AG04450 (cell line): ENCODE data around the gene ZP4. TPM values are rescaled to one million over a fixed set of nuclear protein-coding genes. Genes with fewer than 3 reads are reported as not detected.

Source experiments
- CTCF ChIA-PET: fragments of 300-600, 350-600 bp; formaldehyde crosslinking; extraction: SDS; loops from one replicate; lab custom pipeline; 2022; ENCODE audit warnings: antibody characterized with exemption, inconsistent platforms; lab: Charles Lee
- POLR2A ChIA-PET: fragments of 350-600 bp; formaldehyde crosslinking; extraction: SDS; loops from one replicate; lab custom pipeline; 2021; ENCODE audit warnings: antibody characterized with exemption, inconsistent platforms; lab: Yijun Ruan, JAX
- DNase-seq: peaks from one replicate; pipeline ENCODE4 v3.0.0-alpha.2; 2011; ENCODE audit warnings: low read depth, low spot score
- H3K27ac ChIP-seq: one replicate; pipeline ENCODE4 v1.5.1; 2012; ENCODE audit warnings: low read depth, low read length, control low read depth
- H3K27me3 ChIP-seq: one replicate; pipeline ENCODE4 v1.6.0; 2012; ENCODE audit warnings: low read length; ENCODE audit not compliant: control insufficient read depth, insufficient read depth
- H3K4me3 ChIP-seq: 2 replicates; pipeline ENCODE4 v1.5.1; 2011; ENCODE audit warnings: mild to moderate bottlenecking, low read depth, low read length, control low read depth
- H3K9me3 ChIP-seq: 2 replicates; pipeline ENCODE4 v1.5.1; 2012; ENCODE audit warnings: low read length; ENCODE audit not compliant: control insufficient read depth, insufficient read depth
- polyA plus RNA-seq: library from polyadenylated mRNA; depleted of rRNA; stranded (reverse); fragments of >200 nt; gene quantifications from 2 replicates; pipeline ENCODE4 v1.2.3, GENCODE V29; 2011
- TF ChIP-seq, protein P1 (sequence below): IDR thresholded peaks from 2 replicates; pipeline ENCODE4 v1.5.1; 2011; ENCODE audit warnings: low read depth, low read length, control low read depth, inconsistent platforms

ZP4 gene
- polyA plus RNA-seq, 1 experiment: not detected

DNA sequence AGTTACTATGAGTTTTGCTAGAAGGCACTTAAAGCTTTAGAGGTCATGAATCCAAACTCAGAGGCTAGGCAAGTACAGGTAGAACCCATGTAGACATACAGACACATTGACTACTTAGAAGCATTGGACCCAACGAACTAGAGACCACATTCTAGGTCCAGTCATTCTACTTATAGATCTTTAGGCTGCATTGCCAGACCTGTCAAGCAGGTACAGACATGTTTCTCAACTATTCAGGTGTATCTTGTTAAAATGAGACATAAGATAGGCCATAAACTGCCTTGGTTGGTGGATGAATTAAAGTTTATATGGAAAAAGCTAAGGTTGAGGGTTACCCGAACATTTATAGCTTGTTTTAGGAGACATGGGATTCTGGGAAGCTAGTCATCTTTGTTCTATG lies 6.5 kb downstream of the ZP4 start:
- POLR2A ChIA-PET: no interaction called here
- TF ChIP-seq, protein P1, sequence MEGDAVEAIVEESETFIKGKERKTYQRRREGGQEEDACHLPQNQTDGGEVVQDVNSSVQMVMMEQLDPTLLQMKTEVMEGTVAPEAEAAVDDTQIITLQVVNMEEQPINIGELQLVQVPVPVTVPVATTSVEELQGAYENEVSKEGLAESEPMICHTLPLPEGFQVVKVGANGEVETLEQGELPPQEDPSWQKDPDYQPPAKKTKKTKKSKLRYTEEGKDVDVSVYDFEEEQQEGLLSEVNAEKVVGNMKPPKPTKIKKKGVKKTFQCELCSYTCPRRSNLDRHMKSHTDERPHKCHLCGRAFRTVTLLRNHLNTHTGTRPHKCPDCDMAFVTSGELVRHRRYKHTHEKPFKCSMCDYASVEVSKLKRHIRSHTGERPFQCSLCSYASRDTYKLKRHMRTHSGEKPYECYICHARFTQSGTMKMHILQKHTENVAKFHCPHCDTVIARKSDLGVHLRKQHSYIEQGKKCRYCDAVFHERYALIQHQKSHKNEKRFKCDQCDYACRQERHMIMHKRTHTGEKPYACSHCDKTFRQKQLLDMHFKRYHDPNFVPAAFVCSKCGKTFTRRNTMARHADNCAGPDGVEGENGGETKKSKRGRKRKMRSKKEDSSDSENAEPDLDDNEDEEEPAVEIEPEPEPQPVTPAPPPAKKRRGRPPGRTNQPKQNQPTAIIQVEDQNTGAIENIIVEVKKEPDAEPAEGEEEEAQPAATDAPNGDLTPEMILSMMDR: no peak
- CTCF ChIA-PET: no interaction called here
- H3K4me3 ChIP-seq: no peak overlapping the region
- H3K27ac ChIP-seq: no peak overlapping the region
- DNase-seq: no peak
- no peaks in the 10 kb centered on the region for H3K27me3 ChIP-seq
- peaks cover 12% of the 10 kb centered on the region; the same call in 1 of the 2 replicates for H3K9me3 ChIP-seq

DNA sequence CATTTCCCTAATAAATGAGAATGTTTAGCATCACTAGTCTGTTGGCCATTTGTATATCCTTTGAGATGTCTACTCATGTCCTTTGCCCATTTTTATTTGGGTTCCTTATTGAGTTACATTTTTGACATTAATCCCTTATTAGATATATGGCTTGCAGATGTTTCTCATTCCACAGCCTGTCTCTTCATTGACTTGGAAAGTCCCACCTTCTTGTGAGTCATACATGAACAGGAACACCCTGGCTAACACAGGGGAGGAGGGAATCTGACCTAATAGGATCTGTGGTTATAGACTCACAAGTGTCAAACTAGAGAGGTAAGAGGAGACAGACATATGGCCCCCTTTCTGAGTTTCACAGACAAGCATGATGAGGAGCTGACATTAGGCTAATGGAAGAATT lies 11.5 kb downstream of the ZP4 start:
- H3K27ac ChIP-seq: no peak overlapping the region
- ChIA-PET CTCF (no interaction called here), POLR2A (no interaction called here)
- H3K9me3 ChIP-seq: peaks cover 6% of the 10 kb centered on the region
- DNase-seq: no peak
- no peak overlapping the region for H3K4me3 ChIP-seq
- H3K27me3 ChIP-seq: no peaks in the 10 kb centered on the region
- TF ChIP-seq, protein P1: no peak

DNA sequence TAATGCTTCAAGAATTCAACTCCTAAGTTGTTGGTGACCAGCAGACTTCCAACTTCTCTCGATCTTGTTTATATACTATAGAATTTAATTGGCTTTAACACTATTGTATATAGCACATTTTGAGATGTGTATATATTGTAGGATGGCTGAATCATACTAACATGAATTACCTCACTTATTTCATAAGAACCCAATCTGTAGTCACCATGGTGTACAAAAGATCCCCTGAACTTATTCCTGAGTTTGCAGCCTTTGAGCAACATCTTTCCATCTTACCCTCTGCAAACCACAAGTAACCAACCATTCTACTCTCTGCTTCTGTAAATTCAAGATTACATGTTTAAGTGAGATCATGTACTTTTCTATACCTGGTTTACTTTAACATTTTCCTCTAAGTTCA lies 12.3 kb downstream of the ZP4 start:
- ChIA-PET POLR2A (no interaction called here), CTCF (no interaction called here)
- Histone ChIP-seq H3K9me3 (peaks cover 6% of the 10 kb centered on the region), H3K27ac (no peak overlapping the region), H3K4me3 (no peak overlapping the region), H3K27me3 (no peaks in the 10 kb centered on the region)
- TF ChIP-seq, protein P1: no peak
- no peak for DNase-seq

DNA sequence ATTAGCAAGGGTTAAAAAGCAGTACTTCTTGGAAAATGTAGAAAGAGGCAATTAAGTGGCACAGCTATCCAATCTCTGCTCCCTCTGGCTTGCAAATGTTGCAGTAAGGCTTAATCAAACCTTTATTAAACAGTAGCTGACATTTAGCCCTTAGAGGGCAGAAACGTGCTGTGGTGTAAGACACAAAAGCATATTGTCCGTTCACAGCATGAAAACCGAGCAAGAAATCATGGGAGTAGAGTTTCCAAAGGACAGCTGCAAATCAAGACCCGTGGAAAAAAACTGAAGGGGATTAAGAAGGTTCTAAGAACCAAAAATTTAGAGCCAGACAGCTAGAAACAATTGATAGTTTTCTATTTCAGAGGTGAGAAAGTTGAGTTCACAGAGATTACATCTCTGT lies 13.1 kb downstream of the ZP4 start:
- CTCF ChIA-PET: no interaction called here

DNA sequence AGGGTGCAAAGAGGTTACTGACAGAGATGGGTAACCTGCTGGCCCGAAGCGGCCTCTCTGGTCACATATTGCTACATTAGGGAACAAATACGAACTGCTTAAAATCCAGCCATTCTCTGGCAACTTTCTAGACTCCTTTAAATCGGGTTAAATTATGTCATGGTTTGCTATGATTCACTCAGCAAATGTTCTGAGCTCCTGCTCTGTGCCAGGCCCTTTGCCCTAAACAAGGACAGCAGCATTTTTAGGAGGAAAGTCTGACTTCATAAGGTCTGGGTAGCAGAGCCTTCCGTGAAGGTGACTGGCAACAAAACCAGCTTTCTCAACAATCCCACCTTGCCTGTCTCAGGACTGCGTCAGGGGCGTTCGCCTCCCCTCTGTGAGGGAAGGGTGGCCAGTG lies 15.4 kb downstream of the ZP4 start:
- Histone ChIP-seq H3K27me3 (no peaks in the 10 kb centered on the region), H3K27ac (no peak overlapping the region), H3K4me3 (no peak overlapping the region), H3K9me3 (peaks cover 15% of the 10 kb centered on the region)
- TF ChIP-seq, protein P1: no peak
- ChIA-PET POLR2A (no interaction called here), CTCF (no interaction called here)
- no peak for DNase-seq

More for the DNA sequence above, 13.1 kb downstream of the ZP4 start:
- DNase-seq: no peak
- no peak overlapping the region for H3K27ac ChIP-seq
- POLR2A ChIA-PET: no interaction called here
- H3K9me3 ChIP-seq: peaks cover 6% of the 10 kb centered on the region
- H3K27me3 ChIP-seq: no peaks in the 10 kb centered on the region
- no peak overlapping the region for H3K4me3 ChIP-seq
- TF ChIP-seq, protein P1: no peak
